K562 treated with DMSO at 1 percent for 4 hours (cell line): Measurements from ENCODE around the gene WDR77. TPM values are rescaled to one million over a fixed set of nuclear protein-coding genes. Genes with fewer than 3 reads are reported as not detected.

Experiments used
- total RNA-seq: library from RNA; unstranded; fragments of 300-600 nt; gene quantifications from 2 replicates; pipeline ENCODE4 v1.2.3, GENCODE V29; 2022; ENCODE audit not compliant: insufficient read depth

WDR77 gene
- total RNA-seq = 21.5 and 28.2 TPM in 2 replicates

DNA sequence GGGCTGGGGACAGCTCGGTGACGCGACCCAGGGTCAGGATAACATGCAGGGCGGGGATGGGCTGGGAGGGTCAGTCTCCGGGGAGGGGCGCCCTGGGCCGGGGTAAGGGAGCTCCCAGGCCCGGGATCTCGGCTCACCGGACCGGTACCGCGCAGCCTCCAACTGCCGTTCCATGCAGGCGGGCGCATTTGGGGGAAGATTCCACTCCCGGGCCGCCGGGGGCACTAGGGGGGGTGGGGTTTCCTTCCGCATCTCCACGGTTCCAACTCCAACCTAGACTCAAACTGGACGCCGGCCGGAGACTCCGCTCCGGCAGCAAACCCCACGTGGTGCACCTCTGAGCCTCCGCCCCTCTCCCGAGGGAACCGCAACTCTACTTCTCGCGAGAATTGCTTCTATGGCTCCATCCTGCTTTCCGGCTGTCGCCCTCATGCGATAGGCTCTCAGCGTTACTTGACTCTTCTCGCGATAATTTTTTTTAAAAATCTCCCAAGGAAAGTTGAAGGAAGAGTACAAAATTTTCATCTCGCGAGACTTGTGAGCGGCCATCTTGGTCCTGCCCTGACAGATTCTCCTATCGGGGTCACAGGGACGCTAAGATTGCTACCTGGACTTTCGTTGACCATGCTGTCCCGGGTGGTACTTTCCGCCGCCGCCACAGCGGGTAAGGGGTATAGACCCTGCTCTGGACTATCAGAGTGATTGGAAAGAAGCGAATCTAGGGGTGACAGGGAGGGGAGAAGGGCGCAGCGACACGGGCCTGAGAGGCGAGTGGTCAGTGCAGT is at the start of gene WDR77, which contains the start of gene ATP5PB:
WDR77 (minus strand) TSS at position 339 of the 785 bp plus-strand sequence; CDS start at position 252, 87 bp downstream.
ATP5PB (plus strand) TSS at position 547 of the 785 bp plus-strand sequence; CDS start at position 625, 78 bp downstream.

Other genes starting within 250 kb of the WDR77 start
- not detected in 2 replicates for gene DENND2D, start 248.6 kb downstream of the WDR77 start, total RNA-seq
- gene CHI3L2, start 221.5 kb downstream of the WDR77 start, total RNA-seq = not detected in 2 replicates
- gene CHIA, start 158.4 kb downstream of the WDR77 start, total RNA-seq = not detected in 2 replicates
- 1.5 and 2.2 TPM in 2 replicates for gene OVGP1, start 21.5 kb downstream of the WDR77 start, total RNA-seq
- gene ATP5PB, start 208 bp upstream of the WDR77 start, total RNA-seq = 212 and 226 TPM in 2 replicates
- gene C1orf162, start 24.7 kb upstream of the WDR77 start, total RNA-seq = 6.8 and 7.8 TPM in 2 replicates
- 0.78 TPM in 1 of 2 replicates, not detected in the other for gene ADORA3, start 54.4 kb upstream of the WDR77 start, total RNA-seq
- not detected in 2 replicates for gene TMIGD3, start 54.4 kb upstream of the WDR77 start, total RNA-seq
- gene RAP1A, start 170.5 kb upstream of the WDR77 start, total RNA-seq = 35.7 and 43.6 TPM in 2 replicates